Diencephalon (tissue), 1 donor: ENCODE measurements around the gene PHF8. TPM values are rescaled to one million over a fixed set of nuclear protein-coding genes. Genes with fewer than 3 reads are reported as not detected.

ENCODE experiments used
- small RNA-seq: library from RNA; depleted of rRNA; stranded (forward); fragments of <200 nt; gene quantifications from one replicate; pipeline ENCODE3, GENCODE V24; 2014
- total RNA-seq: library from RNA; depleted of rRNA; stranded (reverse); fragments of >200 nt; gene quantifications from one replicate; pipeline ENCODE4 v1.2.3, GENCODE V29; 2014

Gene PHF8
- total RNA-seq: 11.5 TPM

GRCh38 chrX:54044126-54044876 is at the start of gene PHF8:
Gene PHF8, minus strand, starts transcription at chrX:54044473. Its CDS starts 1,745 bp downstream, at chrX:54042728.

Small RNAs within 50 kb of the gene (small RNA-seq; reads per million reads assigned to genes)
- gene RNA5SP505: 1.0 reads per million, percentile 77 among the genes with 10 or more reads in this experiment

Other genes starting within 250 kb of the PHF8 start
- 13.8 TPM for gene FAM120C, start 138.8 kb upstream of the PHF8 start, total RNA-seq